ENCODE results near the gene RUVBL1. TPM values are rescaled to one million over a fixed set of nuclear protein-coding genes. Genes with fewer than 3 reads are reported as not detected.
A peak's percentile ranks its signal among the peaks of the same experiment; 100 is the strongest.

The RUVBL1 gene
- total and polyA plus RNA-seq, 8 donors: 3.7 to 13.3 (median 10.0) TPM

DNA sequence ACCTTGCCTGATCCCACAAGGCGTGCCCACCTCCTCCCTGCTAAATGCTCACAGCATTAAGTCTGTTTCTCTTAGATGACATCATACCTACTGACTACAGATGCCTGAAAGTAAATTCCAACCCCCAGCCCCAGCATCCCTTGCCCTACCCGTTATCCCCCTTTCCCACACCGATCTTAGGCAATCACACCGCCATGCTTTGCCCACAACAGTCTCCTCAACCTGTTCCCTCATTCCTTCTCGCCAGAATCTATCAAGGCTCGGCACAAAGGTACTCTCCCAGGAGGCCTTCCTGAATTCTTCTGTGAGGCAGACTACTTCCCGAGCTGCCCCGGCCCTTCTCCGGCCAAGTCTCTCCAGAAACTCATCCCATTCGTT lies 72.2 kb downstream of the RUVBL1 start:
- Histone ChIP-seq H3K36me3 (peaks cover 0 to 14% (median 0%) of the 10 kb centered on the region in 3 donors), H3K27ac (peak overlapping the region in 3 of 4 donors; percentile 13 to 73 (median 68)), H3K9me3 (no peaks in the 10 kb centered on the region), H3K4me1 (peaks cover 9 to 27% (median 13%) of the 10 kb centered on the region in 3 donors), H3K27me3 (no peaks in the 10 kb centered on the region), H3K4me3 (peak overlapping the region; percentile 45 to 98 (median 76))
- DNase-seq (no peak), FAIRE-seq (no peak), ATAC-seq (peak in 3 of 4 donors; percentile 10 to 25 (median 17))
- 10% methylated on average over 10 of the region's 10 CpGs for WGBS, 2 donors
- intact Hi-C loops (cut with DNase I): no loop called here
- no peak for TF ChIP-seq CTCF (IDR thresholded peaks at IDR 0.05)

GRCh38 chr3:128050597-128050996 lies 73.0 kb downstream of the RUVBL1 start:
- Histone ChIP-seq H3K4me3 (no peak overlapping the region), H3K4me1 (peaks cover under 1 to 21% (median 9%) of the 10 kb centered on the region in 3 donors), H3K27ac (no peak overlapping the region), H3K27me3 (no peaks in the 10 kb centered on the region), H3K36me3 (peaks cover 0 to 5% (median 0%) of the 10 kb centered on the region in 3 donors), H3K9me3 (no peaks in the 10 kb centered on the region)
- FAIRE-seq (no peak), DNase-seq (peak in 1 of 6 donors; percentile 58), ATAC-seq (no peak)
- 48 to 60% methylated on average over 3 of the region's 3 CpGs for WGBS, 2 donors
- intact Hi-C loops (cut with DNase I): no loop called here
- no peak for TF ChIP-seq CTCF (IDR thresholded peaks at IDR 0.05)

GRCh38 chr3:128041344-128041743 lies 82.3 kb downstream of the RUVBL1 start:
- Histone ChIP-seq H3K36me3 (no peaks in the 10 kb centered on the region), H3K27me3 (no peaks in the 10 kb centered on the region), H3K4me3 (no peak overlapping the region), H3K4me1 (no peaks in the 10 kb centered on the region), H3K9me3 (no peaks in the 10 kb centered on the region), H3K27ac (peak overlapping the region in 1 of 4 donors; percentile 34)
- ATAC-seq: peak; percentile 48 to 77 (median 65)
- no peak for FAIRE-seq
- 30 to 42% methylated on average over 1 of the region's 1 CpG for WGBS, 2 donors
- no peak for TF ChIP-seq CTCF (IDR thresholded peaks at IDR 0.05)
- intact Hi-C loops (cut with DNase I): no loop called here
- no peak for DNase-seq

DNA sequence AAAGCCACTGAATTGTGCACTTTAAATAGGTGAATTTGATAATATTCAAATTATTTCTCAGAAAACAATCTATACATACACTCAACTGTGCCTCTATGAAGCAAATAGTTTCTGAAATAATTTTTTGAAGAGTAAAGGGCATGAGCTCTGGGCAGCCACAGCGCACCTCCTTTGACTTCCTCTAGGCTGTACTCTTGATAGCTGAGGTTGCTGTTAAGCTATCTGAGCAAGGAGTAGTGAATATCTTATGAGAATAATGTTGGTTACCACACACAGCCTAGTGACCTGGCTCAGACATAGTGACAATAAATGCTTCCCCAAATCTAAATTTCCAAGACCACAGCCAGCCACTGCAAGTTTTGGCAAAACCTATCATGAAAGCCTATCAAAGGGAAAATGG lies 83.0 kb downstream of the RUVBL1 start:
- H3K9me3 ChIP-seq: no peaks in the 10 kb centered on the region
- WGBS, 2 donors: 0 to 61% methylated on average over 1 of the region's 1 CpG
- no peaks in the 10 kb centered on the region for H3K4me1 ChIP-seq
- ATAC-seq: peak in 1 of 4 donors; percentile 56
- no peak for FAIRE-seq
- H3K27me3 ChIP-seq: no peaks in the 10 kb centered on the region
- no peaks in the 10 kb centered on the region for H3K36me3 ChIP-seq
- H3K4me3 ChIP-seq: no peak overlapping the region
- DNase-seq: no peak
- no peak for TF ChIP-seq CTCF (IDR thresholded peaks at IDR 0.05)
- intact Hi-C loops (cut with DNase I): no loop called here
- no peak overlapping the region for H3K27ac ChIP-seq

DNA sequence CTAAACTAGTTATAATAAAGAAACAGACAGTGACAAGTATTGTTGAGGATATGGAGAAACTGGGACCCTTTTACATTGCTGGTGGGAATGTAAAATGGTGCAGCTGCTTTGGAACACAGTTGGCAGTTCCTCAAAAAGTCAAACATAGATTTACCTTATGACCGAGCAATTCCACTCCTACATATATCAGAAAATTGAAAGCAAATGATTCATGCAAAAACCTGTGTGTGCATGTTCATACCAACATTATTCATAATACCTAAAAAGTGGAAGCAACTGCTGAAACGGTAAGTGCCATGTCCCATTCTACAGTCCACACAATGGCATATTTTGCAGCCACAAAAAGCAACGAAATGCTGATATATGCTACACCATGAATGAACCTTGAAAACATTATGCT lies 83.6 kb downstream of the RUVBL1 start:
- WGBS, 2 donors: 81 to 93% methylated on average over 3 of the region's 3 CpGs
- DNase-seq (no peak), ATAC-seq (no peak), FAIRE-seq (no peak)
- H3K9me3 ChIP-seq: no peaks in the 10 kb centered on the region
- no peaks in the 10 kb centered on the region for H3K27me3 ChIP-seq
- H3K27ac ChIP-seq: no peak overlapping the region
- intact Hi-C loops (cut with DNase I): no loop called here
- no peak for TF ChIP-seq CTCF (IDR thresholded peaks at IDR 0.05)
- no peaks in the 10 kb centered on the region for H3K36me3 ChIP-seq
- H3K4me1 ChIP-seq: no peaks in the 10 kb centered on the region
- no peak overlapping the region for H3K4me3 ChIP-seq

Measured in pancreas (tissue), 10 donors.